OCI-LY7 (cell line): ENCODE measurements around the gene CALR. TPM values are rescaled to one million over a fixed set of nuclear protein-coding genes. Genes with fewer than 3 reads are reported as not detected.

Source experiments
- BruUV-seq: library from RNA; stranded (reverse); fragments of 400-500 nt; replicated peaks from 2 replicates; lab custom pipeline; 2021; lab: Mats Ljungman, UMichigan
- CTCF ChIA-PET: fragments of 300-600 bp; sonication (Branson Sonifier 250); formaldehyde crosslinking; loops from one replicate; lab custom pipeline; 2022; ENCODE audit warnings: antibody characterized with exemption; ENCODE audit not compliant: unreplicated experiment; lab: Charles Lee
- POLR2A ChIA-PET: fragments of 300-600 bp; sonication (Branson Sonifier 250); formaldehyde crosslinking; loops from one replicate; lab custom pipeline; 2022; ENCODE audit warnings: antibody characterized with exemption; lab: Charles Lee
- DNase-seq: peaks from one replicate; pipeline ENCODE4 v3.0.0-alpha.2; 2015; ENCODE audit warnings: low spot score
- H2AFZ ChIP-seq: fragments of 200-600 bp; sonication (generic), shearing (Covaris generic); 2 replicates; pipeline ENCODE4 v1.6.1; 2014; ENCODE audit warnings: mild to moderate bottlenecking, antibody characterized with exemption, low read length, moderate library complexity
- H3K27ac ChIP-seq: fragments of 200-600 bp; sonication (generic); 2 replicates; pipeline ENCODE4 v1.5.1; 2014; ENCODE audit warnings: mixed run types, low read depth, mild to moderate bottlenecking, moderate library complexity, low read length, inconsistent platforms; ENCODE audit not compliant: poor library complexity, severe bottlenecking
- H3K36me3 ChIP-seq: fragments of 200-600 bp; sonication (generic); 2 replicates; pipeline ENCODE4 v1.6.1; 2014; ENCODE audit warnings: mild to moderate bottlenecking, antibody characterized with exemption, low read length, moderate library complexity, mixed read lengths; ENCODE audit not compliant: insufficient read depth
- H3K4me1 ChIP-seq: fragments of 200-600 bp; sonication (generic); 2 replicates; pipeline ENCODE4 v1.5.1; 2014; ENCODE audit warnings: mild to moderate bottlenecking, low read length; ENCODE audit not compliant: insufficient read depth, poor library complexity, severe bottlenecking
- H3K4me2 ChIP-seq: fragments of 200-600 bp; sonication (generic); 2 replicates; pipeline ENCODE4 v1.6.1; 2014; ENCODE audit warnings: mild to moderate bottlenecking, low read length
- H3K4me3 ChIP-seq: fragments of 200-600 bp; sonication (generic); 2 replicates; pipeline ENCODE4 v1.5.1; 2014; ENCODE audit warnings: mild to moderate bottlenecking, low read depth, low read length; ENCODE audit not compliant: poor library complexity, severe bottlenecking
- H3K79me2 ChIP-seq: fragments of 200-600 bp; sonication (generic); 2 replicates; pipeline ENCODE4 v1.6.1; 2016; ENCODE audit warnings: low read depth, mild to moderate bottlenecking, low read length, moderate library complexity, mixed read lengths; ENCODE audit not compliant: insufficient read depth
- H3K9me2 ChIP-seq: fragments of 200-600 bp; sonication (generic); 2 replicates; pipeline ENCODE4 v1.6.1; 2016; ENCODE audit warnings: mild to moderate bottlenecking, low read length, mixed read lengths; ENCODE audit not compliant: insufficient read depth
- H3K9me3 ChIP-seq: fragments of 200-600 bp; sonication (generic); 2 replicates; pipeline ENCODE4 v1.6.1; 2014; ENCODE audit warnings: mild to moderate bottlenecking, mixed run types, low read length, mixed read lengths
- H4K20me1 ChIP-seq: fragments of 200-600 bp; sonication (generic); 2 replicates; pipeline ENCODE4 v1.6.1; 2014; ENCODE audit warnings: mild to moderate bottlenecking, antibody characterized with exemption, low read length, moderate library complexity, mixed read lengths; ENCODE audit not compliant: insufficient read depth
- CTCF ChIP-seq: fragments of 200-600 bp; sonication (generic); conservative IDR thresholded peaks from 2 replicates; pipeline ENCODE4 v1.5.1; 2014; ENCODE audit warnings: mild to moderate bottlenecking, antibody characterized with exemption, low read length, moderate library complexity, mixed read lengths
- EZH2phosphoT487 ChIP-seq: fragments of 200-600 bp; sonication (generic); IDR thresholded peaks from 2 replicates; pipeline ENCODE4 v1.6.1; 2018; ENCODE audit warnings: low read depth, borderline replicate concordance, mild to moderate bottlenecking, mixed run types, antibody characterized with exemption, low read length, moderate library complexity, mixed read lengths
- intact Hi-C: fragments of 100-400 bp; cut with micrococcal nuclease; formaldehyde crosslinking; loops from one replicate; pipeline ENCODE4 v1.10.0; 2022; ENCODE audit not compliant: unreplicated experiment
- total RNA-seq, 2 experiments: library from RNA; depleted of rRNA in 1 of 2; stranded (reverse); fragments of >200 nt in 1 of 2; shearing (Covaris generic) in 1 of 2; gene quantifications; 2 replicates each; pipeline ENCODE4 v1.2.3, GENCODE V29; 2014 to 2022

Gene CALR
- total RNA-seq, 2 experiments from 2014 or later: 581 to 1,039 TPM

- ChIA-PET CTCF (interaction anchor here (0.6 kb wide), 2 partner anchors 10 to 188 kb away, joined by 3 to 4 read pairs; no protein-coding TSS in a partner anchor), POLR2A (interaction anchor here (0.6 kb wide), 1 partner anchor 15 kb away, joined by 5 read pairs; no protein-coding TSS in a partner anchor)
- Histone ChIP-seq H4K20me1 (no peaks in the 10 kb centered on the region), H3K4me2 (no peak overlapping the region), H3K4me1 (peaks cover 36% of the 10 kb centered on the region), H3K27ac (no peak overlapping the region), H3K9me3 (no peaks in the 10 kb centered on the region), H3K79me2 (peaks cover 34% of the 10 kb centered on the region; the same call in 1 of the 2 replicates), H3K9me2 (no peaks in the 10 kb centered on the region), H3K36me3 (peaks cover 77% of the 10 kb centered on the region), H3K4me3 (no peak overlapping the region), H2AFZ (no peak overlapping the region)
- no TSS peak for BruUV-seq
- no peak for TF ChIP-seq EZH2phosphoT487
- no peak for TF ChIP-seq CTCF
- no peak for DNase-seq
- intact Hi-C loops: no loop called here
Observed at GRCh38 chr19:12952488-12953137, 14.2 kb downstream of the CALR start.

GRCh38 chr19:12953138-12953798, 14.9 kb downstream of the CALR start:
- no peak for TF ChIP-seq CTCF
- TF ChIP-seq EZH2phosphoT487: no peak
- H3K79me2 ChIP-seq: peaks cover 35% of the 10 kb centered on the region; the same call in 1 of the 2 replicates
- intact Hi-C loops: no loop called here
- no peak overlapping the region for H2AFZ ChIP-seq
- no peak overlapping the region for H3K4me3 ChIP-seq
- CTCF ChIA-PET: interaction anchor here (0.6 kb wide), 2 partner anchors 11 to 188 kb away, joined by 3 to 4 read pairs; no protein-coding TSS in a partner anchor
- H3K9me3 ChIP-seq: no peaks in the 10 kb centered on the region
- peaks cover 38% of the 10 kb centered on the region for H3K4me1 ChIP-seq
- peak overlapping the region; percentile 84 for H3K27ac ChIP-seq
- peak overlapping the region; percentile 56 for H3K4me2 ChIP-seq
- no peak for DNase-seq
- POLR2A ChIA-PET: interaction anchor here (0.6 kb wide), 1 partner anchor 16 kb away, joined by 5 read pairs; no protein-coding TSS in a partner anchor
- TSS peak; percentile 96 for BruUV-seq
- no peaks in the 10 kb centered on the region for H3K9me2 ChIP-seq
- no peaks in the 10 kb centered on the region for H4K20me1 ChIP-seq
- peaks cover 70% of the 10 kb centered on the region for H3K36me3 ChIP-seq
